ENCODE results near the gene AREL1. TPM values are rescaled to one million over a fixed set of nuclear protein-coding genes. Genes with fewer than 3 reads are reported as not detected.

AREL1 gene
- polyA plus RNA-seq, 1 donor from 2014 or later = 30.4 TPM

GRCh38 chr14:74612350-74613021 is 100.4 kb downstream of the AREL1 start:
- TF ChIP-seq EZH2 (IDR thresholded peaks at IDR 0.05; ENCODE audit: borderline replicate concordance, insufficient read depth, low read length, poor library complexity, severe bottlenecking) = no peak
- TF ChIP-seq REST (IDR thresholded peaks at IDR 0.05; ENCODE audit: borderline replicate concordance) = no peak
- TF ChIP-seq RAD21 (conservative IDR thresholded peaks at IDR 0.05) = peak; percentile 29
- no peak for TF ChIP-seq EP300 (conservative IDR thresholded peaks at IDR 0.05; ENCODE audit: poor library complexity, severe bottlenecking)
- TF ChIP-seq MXI1 (conservative IDR thresholded peaks at IDR 0.05; ENCODE audit: poor library complexity, severe bottlenecking) = no peak
- TF ChIP-seq TAF1 (IDR thresholded peaks at IDR 0.05; ENCODE audit: low read depth) = no peak
- TF ChIP-seq POLR2AphosphoS5 (IDR thresholded peaks at IDR 0.05) = no peak
- peak; percentile 69 for TF ChIP-seq CTCF (IDR thresholded peaks at IDR 0.05; ENCODE audit: poor library complexity, severe bottlenecking)
- H3K27ac ChIP-seq (ENCODE audit: low read length) = no peak overlapping the region
- H2AFZ ChIP-seq (ENCODE audit: low read depth, low read length) = no peak overlapping the region
- H3K9me3 ChIP-seq (ENCODE audit: low read length) = no peaks in the 10 kb centered on the region
- H3K9me2 ChIP-seq (ENCODE audit: insufficient read depth, low read length) = no peaks in the 10 kb centered on the region
- H3K27me3 ChIP-seq (ENCODE audit: insufficient read depth, low read depth, low read length) = peaks cover 43% of the 10 kb centered on the region
- H3K36me3 ChIP-seq (ENCODE audit: insufficient read depth, low read length) = no peaks in the 10 kb centered on the region
- H3K9ac ChIP-seq (ENCODE audit: low read length) = peak overlapping the region; percentile 36
- H3K4me3 ChIP-seq (ENCODE audit: low read length) = peak overlapping the region; percentile 67
- no peaks in the 10 kb centered on the region for H3K79me2 ChIP-seq (replicated peaks; ENCODE audit: insufficient read depth, low read length)
- H3F3A ChIP-seq (ENCODE audit: insufficient read depth, low read length, poor library complexity, severe bottlenecking) = no peaks in the 10 kb centered on the region
- H3K4me2 ChIP-seq (ENCODE audit: low read length) = no peak overlapping the region
- H4K20me1 ChIP-seq (ENCODE audit: insufficient read depth) = no peaks in the 10 kb centered on the region

GRCh38 chr14:74611650-74612349 is 101.1 kb downstream of the AREL1 start, which contains the start of gene LTBP2:
LTBP2 (minus strand) TSS chr14:74612237; CDS start chr14:74611944, 293 bp downstream.
- Histone ChIP-seq H3K9me3 (ENCODE audit: low read length) (no peaks in the 10 kb centered on the region), H3K4me2 (ENCODE audit: low read length) (no peak within 1 kb of the TSS), H3K27me3 (ENCODE audit: insufficient read depth, low read depth, low read length) (peaks cover 43% of the 10 kb centered on the region), H2AFZ (ENCODE audit: low read depth, low read length) (no peak within 1 kb of the TSS), H3K79me2 (replicated peaks; ENCODE audit: insufficient read depth, low read length) (no peaks in the 10 kb centered on the region), H3K9me2 (ENCODE audit: insufficient read depth, low read length) (no peaks in the 10 kb centered on the region), H3K27ac (ENCODE audit: low read length) (no peak within 1 kb of the TSS), H3K9ac (ENCODE audit: low read length) (peak within 1 kb of the TSS; percentile 36), H3K36me3 (ENCODE audit: insufficient read depth, low read length) (no peaks in the 10 kb centered on the region), H4K20me1 (ENCODE audit: insufficient read depth) (no peaks in the 10 kb centered on the region), H3F3A (ENCODE audit: insufficient read depth, low read length, poor library complexity, severe bottlenecking) (no peaks in the 10 kb centered on the region), H3K4me3 (ENCODE audit: low read length) (peak within 1 kb of the TSS; percentile 67)
- no peak for TF ChIP-seq EP300 (conservative IDR thresholded peaks at IDR 0.05; ENCODE audit: poor library complexity, severe bottlenecking)
- no peak for TF ChIP-seq SMC3 (conservative IDR thresholded peaks at IDR 0.05; ENCODE audit: poor library complexity)
- no peak for TF ChIP-seq EZH2 (IDR thresholded peaks at IDR 0.05; ENCODE audit: borderline replicate concordance, insufficient read depth, low read length, poor library complexity, severe bottlenecking)
- TF ChIP-seq REST (IDR thresholded peaks at IDR 0.05; ENCODE audit: borderline replicate concordance) = no peak
- no peak for TF ChIP-seq RAD21 (conservative IDR thresholded peaks at IDR 0.05)
- no peak for TF ChIP-seq CTCF (IDR thresholded peaks at IDR 0.05; ENCODE audit: poor library complexity, severe bottlenecking)
- no peak for TF ChIP-seq POLR2AphosphoS5 (IDR thresholded peaks at IDR 0.05)
- no peak for TF ChIP-seq MXI1 (conservative IDR thresholded peaks at IDR 0.05; ENCODE audit: poor library complexity, severe bottlenecking)
- TF ChIP-seq TAF1 (IDR thresholded peaks at IDR 0.05; ENCODE audit: low read depth) = no peak

Measured in neural cell (in vitro differentiated cells).